ENCODE data around the gene PIGZ. TPM values are rescaled to one million over a fixed set of nuclear protein-coding genes. Genes with fewer than 3 reads are reported as not detected.

Gene PIGZ
- total RNA-seq, 1 experiment from 2014 or later: 0.15 TPM

GRCh38 chr3:196949285-196949619 is 19.4 kb downstream of the PIGZ start:
- no peaks in the 10 kb centered on the region for H3K9me3 Mint-ChIP-seq
- H3K4me2 ChIP-seq (ENCODE audit: insufficient read depth, insufficient read length, low read length): no peak overlapping the region
- no peak overlapping the region for H3K56ac ChIP-seq (ENCODE audit: insufficient read length, low read depth, low read length)
- H3K18ac ChIP-seq (ENCODE audit: insufficient read length, low read depth, low read length): no peak overlapping the region
- H3T11ph ChIP-seq (ENCODE audit: low read length): no peak overlapping the region
- H2BK15ac ChIP-seq (ENCODE audit: low read depth, low read length): no peak overlapping the region
- no peak overlapping the region for H3K27ac ChIP-seq (ENCODE audit: insufficient read length, low read depth, low read length)
- H3K27me3 Mint-ChIP-seq (ENCODE audit: low read depth): peaks cover 22% of the 10 kb centered on the region
- H2BK120ac ChIP-seq (ENCODE audit: low read depth, low read length, poor library complexity, severe bottlenecking): no peak overlapping the region
- H3K9ac ChIP-seq (ENCODE audit: extremely low read depth, insufficient read length, low read length): no peak overlapping the region
- H3K79me2 ChIP-seq (ENCODE audit: insufficient read depth, low read length): no peaks in the 10 kb centered on the region
- H3K4ac ChIP-seq (ENCODE audit: low read depth, low read length): no peak overlapping the region
- no peak overlapping the region for H3K14ac ChIP-seq (ENCODE audit: insufficient read depth, low read length)
- H3K23me2 ChIP-seq (ENCODE audit: insufficient read length, low read depth, low read length, poor library complexity, severe bottlenecking): peaks cover 2% of the 10 kb centered on the region
- H2BK20ac ChIP-seq (ENCODE audit: low read depth, low read length, poor library complexity, severe bottlenecking): no peak overlapping the region
- H4K5ac ChIP-seq (ENCODE audit: insufficient read length, low read depth, low read length): no peak overlapping the region
- no peak for TF ChIP-seq CTCF (conservative IDR thresholded peaks at IDR 0.05)
- no peak overlapping the region for H3K23ac ChIP-seq (ENCODE audit: insufficient read length, low read depth, low read length)
- H2AFZ ChIP-seq (ENCODE audit: low read length): no peak overlapping the region
- H3K79me1 ChIP-seq (ENCODE audit: insufficient read depth, low read depth, low read length, poor library complexity, severe bottlenecking): no peaks in the 10 kb centered on the region
- no peak overlapping the region for H2AK5ac ChIP-seq (ENCODE audit: insufficient read length, low read length)
- no peak for DNase-seq
- no peak overlapping the region for H3K27ac Mint-ChIP-seq
- H3K4me1 Mint-ChIP-seq: peaks cover 6 to 7% of the 10 kb centered on the region in 2 experiments
- WGBS (ENCODE audit: extremely low coverage, insufficient read length, low lambda C conversion rate): no CpG with 5 or more reads among the region's 6 CpGs
- H3K9me3 ChIP-seq (ENCODE audit: control insufficient read depth, low read depth, low read length): no peaks in the 10 kb centered on the region
- H2BK12ac ChIP-seq (ENCODE audit: insufficient read length, low read depth, low read length): no peak overlapping the region
- no peaks in the 10 kb centered on the region for H4K20me1 ChIP-seq (ENCODE audit: control insufficient read depth, insufficient read depth, insufficient read length)
- H3K27me3 ChIP-seq (ENCODE audit: insufficient read depth, low read length): no peaks in the 10 kb centered on the region
- no peak overlapping the region for H2BK5ac ChIP-seq (ENCODE audit: insufficient read length, low read length)
- peaks cover 0 to 4% (median 1%) of the 10 kb centered on the region in 3 experiments; a peak in 2 of 7 replicates for H3K36me3 Mint-ChIP-seq (ENCODE audit: insufficient read depth in 1 of 3, low read depth in 3 of 3)
- no peak overlapping the region for H4K91ac ChIP-seq (ENCODE audit: insufficient read length, low read depth, low read length)
- no peaks in the 10 kb centered on the region for H3K4me1 ChIP-seq (ENCODE audit: insufficient read depth, low read length)
- no peak overlapping the region for H4K8ac ChIP-seq (replicated peaks; ENCODE audit: insufficient read length, low read depth, low read length)
- H3K4me3 Mint-ChIP-seq: no peak overlapping the region; a peak in 1 of 5 replicates
